ENCODE data around the gene LARGE1.

LARGE1 gene

DNA sequence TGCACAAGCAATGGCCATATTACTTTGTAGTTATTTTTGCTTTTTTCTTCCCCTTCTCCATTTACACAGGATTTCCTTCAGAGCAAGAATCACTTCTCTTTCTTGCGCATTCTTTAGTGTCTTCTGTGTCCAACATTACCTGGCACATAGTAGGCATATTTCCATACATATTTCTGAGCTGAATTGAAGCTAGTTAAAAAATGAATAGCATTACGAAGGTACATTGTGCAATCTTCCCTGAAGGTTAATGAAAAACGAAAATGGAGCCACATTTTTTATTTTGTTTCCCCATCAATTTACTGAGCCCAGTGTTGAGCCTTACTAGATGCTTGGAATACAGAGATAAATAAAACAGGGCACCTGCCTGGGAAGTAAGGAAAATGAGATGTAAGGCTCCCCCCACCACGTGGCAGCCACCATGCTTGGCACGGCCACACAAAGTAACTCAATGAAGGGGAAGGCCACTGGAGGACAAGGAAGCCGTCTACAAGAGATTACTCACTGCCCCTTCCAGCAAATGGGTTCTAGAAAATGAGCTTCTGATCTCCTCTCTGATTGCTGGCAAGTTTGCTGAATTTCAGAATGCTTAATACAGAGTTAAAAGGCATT lies 381.9 kb downstream of the LARGE1 start:
- in situ Hi-C loops (cut with HindIII; ENCODE audit: low sequenced_read_pairs), result no loop called here

DNA sequence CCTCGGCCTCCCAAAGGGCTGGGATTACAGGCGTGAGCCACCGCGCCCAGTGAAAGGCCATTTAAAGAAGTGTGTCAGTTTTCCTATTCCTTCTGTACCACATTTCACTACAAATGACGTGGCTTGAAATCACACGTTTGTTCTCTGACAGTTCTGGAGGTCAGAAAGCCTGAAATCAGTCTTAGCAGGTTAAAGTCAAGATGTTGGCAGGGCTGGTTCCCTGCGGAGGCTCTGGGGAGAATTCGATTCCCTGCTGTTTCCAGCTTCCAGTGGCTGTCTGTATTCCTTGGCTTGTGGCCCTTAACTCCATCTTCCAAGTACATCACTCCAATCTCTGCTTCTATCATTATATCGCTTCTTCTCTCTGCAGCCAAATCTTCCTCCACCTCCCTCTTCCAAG lies 383.2 kb downstream of the LARGE1 start:
- in situ Hi-C loops (cut with HindIII; ENCODE audit: low sequenced_read_pairs), result no loop called here

DNA sequence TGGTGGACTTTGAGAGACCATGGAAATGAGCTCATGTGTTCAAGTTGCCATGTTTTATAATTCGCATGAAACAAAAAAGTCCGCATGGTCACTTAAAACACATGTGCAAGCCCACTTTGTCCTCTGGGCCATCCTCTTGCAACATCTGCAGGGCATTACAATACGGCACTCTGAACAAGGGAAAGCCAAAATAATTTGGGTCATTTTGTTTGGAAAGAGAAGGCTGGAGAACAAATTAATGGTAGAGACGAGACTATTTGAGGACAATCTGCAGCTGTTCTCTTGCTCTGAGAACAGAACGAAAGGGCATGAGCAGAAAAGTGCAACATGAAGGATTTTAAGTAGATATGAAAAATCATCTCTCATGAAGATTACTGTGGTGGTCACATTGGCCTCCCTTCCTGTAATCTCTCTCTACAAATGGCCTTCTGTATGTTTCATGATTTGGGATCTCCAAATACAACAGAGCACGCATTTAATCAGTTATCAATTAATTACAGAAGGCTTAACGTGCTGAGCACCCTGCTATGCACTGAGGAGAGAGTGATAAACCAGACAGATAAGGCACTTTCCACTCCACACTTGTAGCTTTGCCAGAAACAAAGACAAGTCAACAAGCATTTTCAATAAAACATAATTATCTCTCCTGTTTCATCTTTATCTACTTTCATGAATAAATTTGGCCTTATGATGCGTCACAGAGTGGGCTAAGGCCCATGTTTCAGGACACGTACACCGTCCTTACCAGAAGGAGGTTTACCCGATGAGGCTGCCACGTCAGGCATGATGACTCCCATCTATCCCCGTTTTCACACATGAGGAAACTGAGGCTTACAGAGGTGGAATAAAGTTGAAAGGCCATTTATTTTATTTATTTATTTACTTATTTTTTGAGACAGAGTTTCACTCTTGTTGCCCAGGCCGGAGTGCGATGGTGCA lies 384.1 kb downstream of the LARGE1 start:
- in situ Hi-C loops (cut with HindIII; ENCODE audit: low sequenced_read_pairs), result no loop called here

DNA sequence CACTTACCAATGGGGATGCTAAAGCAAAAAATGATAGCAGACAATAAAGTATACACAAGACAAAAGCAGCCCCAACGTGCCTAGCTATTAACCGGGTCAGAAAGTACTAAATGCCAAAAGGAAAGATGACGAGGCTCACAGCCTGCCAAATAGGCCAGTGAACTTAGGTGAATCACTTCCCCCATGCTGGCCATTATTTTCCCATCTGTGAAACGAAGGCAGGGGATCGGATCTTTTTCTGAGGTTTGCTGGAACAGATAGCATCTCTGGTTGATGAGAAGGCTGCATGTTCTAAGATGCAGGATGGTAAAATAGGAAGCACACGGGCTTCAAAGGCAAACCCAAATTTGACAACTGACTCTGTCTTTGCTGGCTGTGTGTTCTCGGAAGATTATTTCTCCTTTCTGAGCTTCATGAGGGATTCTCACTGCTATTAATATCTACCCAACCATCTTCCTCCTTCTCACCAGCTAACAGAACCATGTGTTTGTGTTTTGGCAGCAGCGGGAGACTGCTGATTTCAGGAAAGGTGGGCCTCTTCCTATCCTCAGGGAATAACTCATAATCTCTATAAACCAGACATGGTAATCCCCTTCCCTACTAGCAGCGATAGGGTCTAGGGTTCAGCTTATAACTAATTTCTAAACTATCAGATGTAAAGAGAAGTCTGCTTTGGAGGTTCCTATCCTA lies 390.7 kb downstream of the LARGE1 start:
- in situ Hi-C loops (cut with HindIII; ENCODE audit: low sequenced_read_pairs), result loop anchor here (5.0 kb wide), 1 partner anchor 33 kb away; no protein-coding TSS in a partner anchor

DNA sequence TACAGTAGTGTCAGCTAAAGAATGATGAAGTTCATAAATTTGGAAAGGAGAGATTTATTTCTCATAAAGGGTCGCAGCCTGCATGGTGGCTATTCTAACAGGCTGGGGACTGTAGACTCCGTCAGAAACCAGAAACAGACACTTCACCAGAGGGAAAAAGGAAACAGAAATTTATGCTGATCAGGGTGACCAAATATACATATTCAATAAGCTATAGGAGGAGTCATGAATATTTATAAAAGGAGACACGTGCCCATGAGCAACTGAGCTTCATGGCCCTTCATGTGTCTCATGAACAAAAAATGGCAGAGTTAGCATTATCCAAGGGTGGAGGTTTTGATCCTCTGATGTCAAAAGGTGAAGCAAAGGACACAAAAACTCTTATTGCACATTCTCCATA lies 392.1 kb downstream of the LARGE1 start:
- in situ Hi-C loops (cut with HindIII; ENCODE audit: low sequenced_read_pairs), result loop anchor here (5.0 kb wide), 1 partner anchor 34 kb away; no protein-coding TSS in a partner anchor

DNA sequence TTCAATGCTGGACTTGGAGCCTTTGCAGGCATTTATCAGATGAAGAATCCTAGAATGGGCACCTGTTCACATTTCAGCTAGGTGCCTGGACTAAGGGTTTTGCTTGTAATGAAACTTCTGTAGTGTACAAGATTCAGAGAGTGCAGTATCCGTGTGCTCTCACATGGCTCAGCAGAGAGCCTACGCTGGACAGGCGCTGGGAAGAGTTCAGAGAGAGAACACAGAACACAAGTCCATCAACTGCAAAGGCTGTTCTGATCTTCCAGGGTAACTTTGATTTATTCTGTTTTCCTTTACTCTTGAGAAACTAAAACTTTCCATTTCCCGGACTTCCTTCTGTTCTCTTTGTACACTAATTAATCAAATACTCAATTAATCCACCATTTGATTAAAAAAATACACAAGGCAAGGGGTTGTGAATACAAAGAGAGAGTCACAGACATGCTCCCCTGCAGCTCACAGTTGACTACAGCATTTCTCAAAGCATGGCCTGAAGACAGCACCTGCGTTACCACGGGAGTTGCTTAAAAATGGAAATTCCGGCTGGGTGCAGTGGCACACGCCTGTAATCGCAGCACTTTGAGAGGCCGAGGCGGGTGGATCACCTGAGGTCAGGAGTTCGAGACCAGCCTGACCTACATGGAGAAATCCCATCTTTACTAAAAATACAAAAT lies 393.7 kb downstream of the LARGE1 start:
- in situ Hi-C loops (cut with HindIII; ENCODE audit: low sequenced_read_pairs), result loop anchor here (5.0 kb wide), 1 partner anchor 36 kb away; no protein-coding TSS in a partner anchor

DNA sequence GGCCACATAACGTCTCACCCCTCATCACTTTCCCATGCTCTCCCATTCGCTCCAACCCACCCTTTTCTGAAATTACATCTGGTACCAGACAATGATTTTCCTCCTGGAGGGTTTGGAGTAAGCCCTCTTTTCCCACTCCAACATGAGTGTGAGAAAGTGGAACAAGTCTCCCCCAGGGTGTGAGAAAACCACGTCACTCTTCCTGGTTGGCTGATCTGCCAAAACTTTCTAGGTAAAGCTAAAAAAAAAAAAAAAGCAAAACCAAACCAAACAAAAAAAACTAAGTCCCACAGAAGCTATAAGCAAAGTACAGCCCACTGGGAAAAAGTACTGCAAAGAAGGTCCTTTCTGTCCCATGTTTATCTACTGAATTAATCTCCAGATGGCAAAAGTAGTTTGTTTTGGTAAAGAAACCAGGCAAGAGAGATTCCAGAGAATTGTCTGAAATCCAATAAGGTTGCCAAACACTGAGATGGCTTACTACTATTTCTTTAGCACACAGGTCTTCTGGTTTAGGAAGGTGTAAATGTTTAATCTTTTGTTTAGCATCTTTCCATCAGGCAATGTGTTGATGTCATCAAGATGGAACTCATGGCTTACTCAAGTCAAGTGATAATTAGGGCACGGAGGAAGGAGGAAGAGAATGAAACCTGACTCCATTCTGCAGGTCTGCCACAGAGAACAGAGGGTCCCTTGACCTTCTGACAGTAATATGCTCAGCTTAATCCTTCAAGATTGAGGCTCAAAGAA lies 395.6 kb downstream of the LARGE1 start:
- in situ Hi-C loops (cut with HindIII; ENCODE audit: low sequenced_read_pairs), result loop anchor here (5.0 kb wide), 1 partner anchor 38 kb away; no protein-coding TSS in a partner anchor

DNA sequence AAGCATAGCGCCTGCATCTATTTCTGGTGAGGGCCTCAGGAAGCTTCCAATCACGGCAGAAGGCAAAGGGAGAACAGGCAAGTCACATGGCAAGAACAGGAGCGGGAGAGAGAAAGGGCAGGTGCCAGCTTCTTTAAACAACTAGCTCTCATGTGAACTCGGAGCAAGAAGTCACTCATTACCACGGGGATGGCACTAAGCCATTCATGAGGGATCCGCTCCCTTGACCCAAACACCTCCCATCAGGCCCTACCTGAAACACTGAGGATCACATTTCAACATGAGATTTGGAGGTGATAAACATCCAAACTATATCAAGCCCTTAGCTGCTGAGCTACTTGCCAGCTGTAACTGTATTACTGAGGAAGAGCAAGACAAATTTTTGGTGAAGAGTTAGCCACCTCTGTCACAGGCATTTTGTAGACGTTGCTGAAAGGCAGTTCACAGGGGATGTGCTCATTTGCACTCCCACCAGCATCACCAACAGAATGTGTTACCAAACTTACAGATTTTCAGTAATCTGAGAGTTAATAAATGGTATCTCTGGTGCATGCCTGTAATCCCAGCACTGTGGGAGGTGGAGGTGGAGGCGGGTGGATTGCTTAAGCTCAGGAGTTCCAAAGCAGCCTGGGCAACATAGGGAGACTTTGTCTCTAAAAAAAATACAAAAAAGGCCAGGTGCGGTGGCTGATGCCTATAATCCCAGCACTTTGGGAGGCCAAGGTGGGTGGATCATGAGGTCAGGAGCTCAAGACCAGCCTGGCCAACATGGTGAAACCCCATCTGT lies 398.2 kb downstream of the LARGE1 start:
- in situ Hi-C loops (cut with HindIII; ENCODE audit: low sequenced_read_pairs), result no loop called here

DNA sequence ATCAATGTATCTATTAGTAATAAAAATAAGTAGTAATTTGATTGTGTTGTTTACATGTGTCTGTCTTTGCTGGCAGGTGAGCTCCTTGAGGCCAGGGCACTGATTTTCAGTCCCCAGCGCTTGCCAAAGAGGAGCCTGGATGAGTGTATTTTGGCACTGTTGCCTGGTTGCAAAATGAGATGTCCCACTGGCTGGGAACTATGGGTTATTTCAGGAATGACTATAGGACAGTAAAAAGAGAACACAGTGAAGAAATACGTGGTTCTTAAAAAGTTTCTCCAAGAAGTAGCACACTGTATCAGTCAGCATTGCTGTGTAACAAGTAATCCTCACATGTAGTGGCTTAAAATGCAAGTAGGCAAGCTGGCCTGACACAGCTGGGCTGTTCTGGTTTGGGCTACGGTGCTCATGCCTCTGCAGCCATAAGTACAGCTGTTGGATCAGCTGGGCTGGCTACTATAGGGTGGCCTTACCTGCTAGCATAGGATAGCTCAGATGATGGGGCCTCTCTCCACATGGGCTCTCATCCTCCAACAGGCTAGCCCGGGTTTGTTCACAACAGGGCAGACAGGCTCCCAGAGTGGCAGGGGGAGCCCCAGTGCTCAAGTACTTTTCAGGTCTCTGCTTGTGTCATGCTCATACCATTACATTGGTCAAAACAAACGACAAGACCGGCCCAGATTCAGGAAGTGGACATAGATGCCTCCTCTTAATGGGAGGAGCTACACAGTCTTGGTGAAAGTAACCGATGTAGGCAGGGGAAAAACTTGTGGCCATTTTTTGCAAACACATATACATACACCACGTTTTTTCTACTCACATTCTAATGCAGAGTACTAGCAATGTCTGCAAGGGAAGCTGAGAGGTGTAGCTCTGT lies 399.1 kb downstream of the LARGE1 start:
- in situ Hi-C loops (cut with HindIII; ENCODE audit: low sequenced_read_pairs), result no loop called here

DNA sequence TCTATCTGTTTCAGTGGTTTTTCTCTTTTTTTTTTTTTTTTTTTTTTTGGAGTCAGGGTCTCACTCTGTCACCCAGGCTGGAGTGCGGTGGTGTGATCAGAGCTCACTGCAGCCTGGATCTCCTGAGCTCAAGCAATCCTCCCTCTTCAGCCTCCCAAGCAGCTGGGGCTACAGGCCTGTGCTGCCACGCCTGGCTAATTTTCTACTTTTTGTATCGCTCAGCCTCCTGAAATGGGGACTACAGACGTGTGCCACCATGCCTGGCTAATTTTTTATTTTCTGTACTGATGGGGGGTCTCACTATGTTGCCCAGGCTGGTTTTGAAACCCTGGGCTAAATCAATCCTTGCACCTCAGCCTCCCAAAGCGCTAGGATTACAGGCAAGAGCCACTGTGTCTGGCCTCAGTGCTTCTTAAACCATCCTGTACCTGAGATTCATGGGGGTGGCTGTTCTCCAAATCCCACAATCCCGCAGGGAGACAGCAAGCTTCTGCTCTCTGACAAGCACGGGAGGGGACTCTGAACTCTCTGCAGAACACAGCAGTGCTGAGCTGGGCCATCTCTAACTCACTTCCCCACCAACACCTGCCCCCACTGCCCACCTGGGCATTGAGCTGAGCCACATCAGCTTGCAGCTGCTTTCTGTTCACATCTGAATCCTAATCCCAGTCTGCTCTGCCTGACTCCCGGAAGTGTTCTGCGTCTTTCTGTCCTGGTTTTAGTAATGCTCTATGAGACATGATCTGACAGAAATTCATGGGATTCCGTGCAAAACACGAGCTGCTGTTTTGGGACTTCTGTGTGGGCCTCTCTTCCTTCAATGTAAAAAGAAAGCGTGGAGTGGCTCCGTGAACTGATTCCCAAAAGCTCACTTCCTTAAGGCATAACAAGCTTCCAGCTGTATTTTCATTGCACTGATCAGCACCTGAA lies 400.0 kb downstream of the LARGE1 start:
- in situ Hi-C loops (cut with HindIII; ENCODE audit: low sequenced_read_pairs), result no loop called here

DNA sequence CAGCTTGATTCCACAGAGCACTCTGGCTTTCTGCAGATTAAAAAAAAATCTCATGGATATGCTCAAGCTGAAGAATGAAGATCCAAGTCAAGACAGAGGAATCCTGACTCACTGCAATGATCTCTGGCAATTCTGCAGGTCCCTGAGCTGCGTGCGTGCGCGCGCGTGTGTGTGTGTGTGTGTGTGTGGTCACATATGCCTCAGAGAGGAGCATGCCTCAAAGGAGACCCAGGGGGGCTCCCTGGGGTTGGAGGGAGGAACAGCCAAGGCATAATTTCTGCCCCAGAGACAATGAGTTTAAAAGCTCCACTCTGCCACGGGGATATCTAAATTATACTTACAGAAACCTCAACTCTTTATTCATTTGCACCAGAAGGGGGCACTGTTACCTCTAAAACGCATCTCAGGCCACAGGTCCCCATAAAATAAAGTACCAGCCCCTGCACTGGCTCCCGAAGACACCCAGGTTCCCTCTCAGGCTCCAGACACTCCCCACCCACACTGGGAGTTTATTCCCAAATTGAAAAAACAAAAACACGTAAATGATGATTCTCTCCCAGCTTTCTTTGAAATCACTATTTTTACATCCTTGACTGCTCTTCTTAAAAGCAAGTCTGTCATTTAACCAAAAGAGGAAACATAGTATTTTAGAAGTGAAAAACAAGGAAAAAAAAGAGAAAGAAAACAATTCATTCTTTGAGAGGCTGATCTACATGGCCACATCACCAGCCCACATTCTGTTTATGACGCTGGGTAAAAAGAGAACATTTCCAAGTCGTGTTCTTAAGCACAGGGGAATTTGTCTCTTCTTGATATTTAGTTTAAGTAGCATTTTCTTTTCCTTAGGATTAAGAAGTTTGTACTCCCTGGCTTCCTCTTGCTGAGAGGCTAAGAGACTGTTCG lies 401.0 kb downstream of the LARGE1 start:
- in situ Hi-C loops (cut with HindIII; ENCODE audit: low sequenced_read_pairs), result no loop called here

DNA sequence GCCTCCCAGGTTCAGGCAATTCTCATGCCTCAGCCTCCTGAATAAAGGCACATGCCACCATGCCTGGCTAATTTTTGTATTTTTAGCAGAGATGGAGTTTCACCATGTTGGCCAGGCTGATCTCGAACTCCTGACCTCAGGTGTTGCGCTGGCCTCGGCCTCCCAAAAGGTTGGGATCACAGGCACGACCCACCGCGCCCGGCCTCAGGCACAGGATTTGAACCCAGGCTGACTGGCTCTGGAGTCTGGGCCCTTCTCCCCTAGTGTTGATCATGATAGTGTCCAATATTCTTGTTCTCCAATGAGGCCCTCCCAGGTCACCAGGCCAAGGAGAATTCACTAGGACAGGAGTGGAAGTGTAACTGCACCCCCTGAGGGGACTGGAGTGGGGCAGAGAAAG lies 401.9 kb downstream of the LARGE1 start:
- in situ Hi-C loops (cut with HindIII; ENCODE audit: low sequenced_read_pairs), result no loop called here

DNA sequence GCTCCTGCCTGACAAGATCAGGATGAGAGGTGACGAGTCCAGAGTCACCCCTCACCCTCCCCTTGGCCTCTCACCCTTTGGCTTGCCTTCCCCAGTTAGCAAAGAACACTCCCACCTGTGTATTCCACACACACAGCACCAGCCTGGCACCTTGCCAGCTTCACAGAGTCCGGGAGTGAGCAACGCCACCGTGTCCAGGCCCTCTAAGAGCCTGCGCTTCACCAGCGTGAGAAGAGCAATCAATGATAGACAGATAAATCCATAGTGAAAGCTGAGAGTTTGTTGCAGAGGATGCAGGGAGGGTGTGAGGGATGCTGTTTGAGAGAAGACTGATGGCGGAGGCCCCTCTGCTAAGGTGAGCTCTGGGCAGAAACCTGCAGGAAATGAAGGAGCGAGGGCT lies 404.5 kb downstream of the LARGE1 start:
- in situ Hi-C loops (cut with HindIII; ENCODE audit: low sequenced_read_pairs), result no loop called here

DNA sequence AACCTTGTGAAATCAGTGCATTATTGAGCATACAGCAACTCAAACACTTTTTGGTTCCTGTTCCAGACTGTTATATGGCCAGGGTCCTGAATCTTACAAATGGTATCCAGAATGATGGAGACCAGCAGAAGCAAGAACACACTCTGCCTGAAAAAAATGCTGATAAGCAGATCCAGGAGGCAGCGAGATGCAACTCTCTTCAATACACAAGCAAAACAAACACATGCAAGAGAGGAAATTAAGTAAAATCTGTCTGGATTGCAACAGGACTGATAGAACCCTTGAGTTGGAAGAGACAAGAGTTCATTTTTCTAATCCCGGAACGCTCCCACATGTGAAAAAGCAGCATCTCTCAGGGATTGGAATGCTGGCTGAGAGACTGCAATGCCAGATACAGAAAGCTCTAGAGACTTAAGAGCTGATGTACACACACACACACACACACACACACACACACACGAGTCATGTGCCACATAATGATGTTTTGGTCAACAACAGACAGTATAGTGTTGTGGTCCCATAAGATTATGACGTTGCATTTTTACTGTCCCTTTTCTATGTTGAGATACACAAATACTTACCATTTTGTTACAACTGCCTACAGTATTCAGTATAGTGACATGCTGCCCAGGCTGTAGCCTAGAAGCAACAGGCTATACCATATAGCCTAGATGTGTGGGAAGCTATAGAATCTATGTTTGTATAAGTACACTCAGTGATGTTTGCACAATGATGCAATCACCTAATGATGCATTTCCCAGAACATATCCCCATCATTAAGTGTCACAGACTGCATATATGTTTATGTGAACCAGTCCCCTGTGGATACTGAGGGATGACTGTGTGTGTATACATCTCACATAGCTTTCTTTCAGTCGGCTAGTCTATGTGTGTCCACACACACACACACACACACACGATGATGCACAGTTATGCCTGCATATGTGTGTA lies 406.6 kb downstream of the LARGE1 start:
- in situ Hi-C loops (cut with HindIII; ENCODE audit: low sequenced_read_pairs), result no loop called here

DNA sequence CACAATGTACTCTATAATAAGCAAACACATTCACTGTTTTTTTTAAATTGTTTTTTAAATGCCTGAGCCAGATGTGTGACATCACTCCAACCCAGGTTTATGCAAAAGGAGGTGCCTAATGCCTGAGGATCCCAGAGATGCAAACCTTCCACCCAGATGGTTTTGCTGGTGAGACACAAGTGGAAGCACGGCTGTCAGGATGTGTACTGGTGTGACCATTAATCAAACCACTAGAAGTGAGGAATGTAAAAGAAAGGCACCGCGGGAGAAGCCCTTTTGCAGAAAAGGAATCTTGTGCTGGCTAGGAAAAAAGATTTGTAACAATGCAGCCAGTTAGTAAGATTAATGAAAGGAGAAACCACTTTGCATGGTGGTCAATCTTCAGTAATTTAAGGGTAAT lies 407.4 kb downstream of the LARGE1 start:
- in situ Hi-C loops (cut with HindIII; ENCODE audit: low sequenced_read_pairs), result no loop called here

Data from DLD1 (cell line).